ENCODE measurements around the gene SLC6A11. TPM values are rescaled to one million over a fixed set of nuclear protein-coding genes. Genes with fewer than 3 reads are reported as not detected.

Gene SLC6A11
- total RNA-seq, 4 donors from 2014 or later, result 0.21 to 1.4 TPM; not detected in 2

DNA sequence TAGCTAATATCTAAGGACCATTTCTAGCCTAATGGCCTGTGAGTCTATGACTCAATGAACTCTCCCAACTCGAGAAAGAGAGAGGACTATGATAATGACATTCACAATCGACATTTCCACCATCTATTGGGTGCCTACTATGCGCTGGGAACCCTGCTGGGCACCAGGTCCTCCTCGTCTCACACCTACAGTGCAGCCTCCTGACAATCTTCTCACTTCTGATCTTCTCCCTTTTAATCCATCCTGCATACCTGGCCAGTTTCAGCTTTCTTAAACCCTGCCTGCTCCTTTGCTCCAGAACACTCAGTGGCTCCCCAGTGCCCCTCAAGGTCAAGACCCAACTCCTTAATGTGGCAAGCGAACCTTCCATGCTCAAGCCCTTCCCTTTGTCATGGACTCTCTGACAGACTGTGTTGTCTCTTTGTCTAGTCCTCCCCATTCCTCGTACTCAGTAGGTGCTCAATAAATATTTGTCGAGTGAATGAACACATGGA, 173.0 kb downstream of the SLC6A11 start:
- Histone ChIP-seq H3K4me3 (no peak overlapping the region), H3K9me3 (no peaks in the 10 kb centered on the region), H3K27me3 (peaks cover 0 to 3% of the 10 kb centered on the region in 2 donors), H3K36me3 (no peaks in the 10 kb centered on the region), H3K4me1 (no peaks in the 10 kb centered on the region), H3K27ac (no peak overlapping the region)
- intact Hi-C loops (cut with DNase I; ENCODE audit: low total_unique reads), result no loop called here
- TF ChIP-seq POLR2A (IDR thresholded peaks at IDR 0.05) (no peak), CTCF (IDR thresholded peaks at IDR 0.05) (no peak)
- DNase-seq, result no peak

Other genes with a start within 250 kb of the SLC6A11 start
- gene SLC6A1, start 176.5 kb downstream of the SLC6A11 start, total RNA-seq, result 1 to 10 TPM in 2 of 4 donors, under 1 TPM in 2; under 0.01 to 5.0 (median 1.6) TPM

Measured in uterus (tissue), 4 donors.